ENCODE results near the gene RPL39. TPM values are rescaled to one million over a fixed set of nuclear protein-coding genes. Genes with fewer than 3 reads are reported as not detected.

Gene RPL39
- total RNA-seq, 4 donors from 2014 or later, result 4,874 to 7,757 (median 5,738) TPM

- TF ChIP-seq CTCF (IDR thresholded peaks at IDR 0.05; ENCODE audit: low read depth), result no peak
Observed at GRCh38 chrX:119802546-119802945, 11.1 kb upstream of the RPL39 start.

- no peak for TF ChIP-seq CTCF (IDR thresholded peaks at IDR 0.05; ENCODE audit: low read depth)
Observed at GRCh38 chrX:119801253-119802221, 10.1 kb upstream of the RPL39 start.

GRCh38 chrX:119790977-119791436, 423 bp downstream of the RPL39 start:
- no peak for TF ChIP-seq CTCF (IDR thresholded peaks at IDR 0.05; ENCODE audit: low read depth)

GRCh38 chrX:119784747-119785446, 6.5 kb downstream of the RPL39 start:
- TF ChIP-seq CTCF (IDR thresholded peaks at IDR 0.05; ENCODE audit: low read depth), result no peak

- no peak for TF ChIP-seq CTCF (IDR thresholded peaks at IDR 0.05; ENCODE audit: low read depth)
Observed at GRCh38 chrX:119783026-119783425, 8.4 kb downstream of the RPL39 start.

GRCh38 chrX:119778829-119779228, 12.6 kb downstream of the RPL39 start:
- no peak for TF ChIP-seq CTCF (IDR thresholded peaks at IDR 0.05; ENCODE audit: low read depth)

Data from subcutaneous adipose tissue (tissue), 4 donors.